ENCODE results near the gene CA10.

Gene CA10

DNA sequence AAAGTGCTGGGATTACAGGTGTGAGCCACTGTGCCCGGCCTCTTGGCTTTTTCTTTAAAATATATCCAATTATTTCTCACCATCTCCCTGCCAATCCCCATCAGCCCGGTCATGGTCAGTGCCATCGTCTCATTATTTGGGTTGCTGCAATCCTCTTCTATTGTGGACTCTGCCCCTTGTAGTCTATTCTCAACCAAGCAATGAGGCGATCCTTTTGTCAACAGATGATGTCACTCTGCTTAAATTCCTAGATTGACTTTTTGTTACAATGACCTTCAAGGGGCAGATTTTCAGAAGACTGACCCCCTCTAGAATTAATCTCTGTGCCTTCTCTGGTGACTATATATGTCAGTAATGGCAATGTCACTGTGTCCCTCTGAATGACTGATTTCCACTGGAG is 513.5 kb downstream of the CA10 start:
- DNase-seq (ENCODE audit: insufficient read length) (no peak), FAIRE-seq (no peak)
- TF ChIP-seq POLR2A (IDR thresholded peaks at IDR 0.05; ENCODE audit: low read depth, low read length) (no peak), POLR2AphosphoS5 (IDR thresholded peaks at IDR 0.05; ENCODE audit: low read depth, low read length) (no peak), TAF1 (IDR thresholded peaks at IDR 0.05; ENCODE audit: borderline replicate concordance, low read depth, low read length) (no peak)

DNA sequence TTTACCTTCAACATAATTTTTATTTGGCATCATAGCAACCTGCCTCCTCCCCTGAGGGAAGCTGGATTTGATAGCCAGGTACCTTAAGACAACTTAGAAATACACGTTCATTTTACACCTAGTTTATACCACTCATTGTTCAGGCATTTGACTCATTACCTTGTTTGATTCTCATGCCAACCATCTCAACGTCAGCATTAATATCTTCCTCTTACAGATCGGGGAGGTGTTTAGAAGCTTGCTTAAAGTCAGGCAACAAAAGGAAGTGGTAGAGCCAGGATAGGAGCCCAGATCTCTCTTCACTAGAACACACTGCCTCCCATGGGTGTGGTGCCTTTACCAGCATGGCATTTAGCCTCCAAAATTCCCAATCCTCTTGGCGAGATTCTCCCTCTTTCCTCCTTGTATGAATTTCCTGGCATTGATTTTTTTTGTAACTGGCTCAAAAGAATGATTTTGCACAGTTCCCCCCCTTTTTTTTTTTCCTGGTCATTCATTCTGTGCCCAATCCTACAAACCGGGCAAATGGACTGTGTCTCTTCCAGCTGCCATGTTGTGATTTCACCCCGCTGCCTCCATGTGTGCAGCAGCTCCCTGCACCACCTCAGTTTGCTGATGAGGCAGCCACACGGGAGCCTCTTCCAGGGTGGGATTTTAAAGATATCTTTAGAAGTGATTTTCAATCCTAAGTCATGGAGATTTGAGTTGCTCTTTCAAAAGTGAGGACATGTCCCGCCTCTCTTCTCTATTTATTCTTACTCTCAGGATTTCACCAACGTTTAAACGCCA is 514.6 kb downstream of the CA10 start:
- FAIRE-seq (no peak), DNase-seq (ENCODE audit: insufficient read length) (no peak)
- TF ChIP-seq POLR2AphosphoS5 (IDR thresholded peaks at IDR 0.05; ENCODE audit: low read depth, low read length): no peak
- no peak for TF ChIP-seq POLR2A (IDR thresholded peaks at IDR 0.05; ENCODE audit: low read depth, low read length)
- TF ChIP-seq TAF1 (IDR thresholded peaks at IDR 0.05; ENCODE audit: borderline replicate concordance, low read depth, low read length): no peak

DNA sequence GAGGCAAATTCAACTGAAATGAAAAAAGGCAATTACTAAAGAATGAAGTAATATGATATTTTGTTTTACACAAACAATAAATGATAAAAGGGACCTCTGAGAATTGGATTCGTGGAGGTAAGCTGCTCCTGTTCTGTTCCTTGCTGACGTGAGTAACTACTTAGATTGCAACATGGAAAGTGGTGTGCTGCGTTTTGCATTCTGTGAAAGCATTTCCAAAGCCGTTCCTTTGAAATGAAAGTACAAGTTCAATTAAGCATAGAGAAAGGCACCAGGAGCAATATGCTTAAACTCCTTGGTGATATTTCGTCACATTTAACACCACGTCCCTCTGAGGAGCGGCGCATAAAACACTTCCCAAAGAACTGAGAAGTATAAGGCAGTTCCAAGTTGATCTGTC is 516.5 kb downstream of the CA10 start:
- TF ChIP-seq POLR2AphosphoS5 (IDR thresholded peaks at IDR 0.05; ENCODE audit: low read depth, low read length) (no peak), POLR2A (IDR thresholded peaks at IDR 0.05; ENCODE audit: low read depth, low read length) (no peak), TAF1 (IDR thresholded peaks at IDR 0.05; ENCODE audit: borderline replicate concordance, low read depth, low read length) (no peak)
- DNase-seq (ENCODE audit: insufficient read length) (no peak), FAIRE-seq (no peak)

DNA sequence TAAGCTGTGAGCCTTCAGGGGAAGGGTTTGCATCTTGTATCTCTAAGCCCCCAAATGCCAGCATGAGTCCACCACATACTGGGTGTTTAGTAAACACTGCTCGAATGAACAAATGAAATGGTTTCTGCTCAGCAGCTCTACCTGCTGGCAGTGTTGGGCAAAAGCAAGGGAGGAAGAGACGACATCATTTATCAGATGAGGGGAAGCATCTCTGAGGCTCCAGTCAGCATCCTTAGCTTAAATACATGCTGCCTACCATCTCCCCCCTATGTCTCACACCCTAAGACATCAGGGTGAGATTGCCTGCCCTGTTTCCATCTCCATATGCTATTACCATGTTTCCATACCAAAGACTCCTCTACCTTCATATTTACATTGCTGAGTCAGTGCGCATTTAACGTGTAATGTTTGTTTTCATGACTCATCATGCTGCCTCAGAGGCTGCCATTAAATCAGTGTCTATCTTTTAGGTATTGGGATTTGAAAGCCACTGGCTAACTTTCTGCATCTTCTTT is 518.3 kb downstream of the CA10 start:
- TF ChIP-seq TAF1 (IDR thresholded peaks at IDR 0.05; ENCODE audit: borderline replicate concordance, low read depth, low read length) (no peak), POLR2AphosphoS5 (IDR thresholded peaks at IDR 0.05; ENCODE audit: low read depth, low read length) (no peak), POLR2A (IDR thresholded peaks at IDR 0.05; ENCODE audit: low read depth, low read length) (no peak)
- DNase-seq (ENCODE audit: insufficient read length): no peak
- no peak for FAIRE-seq

DNA sequence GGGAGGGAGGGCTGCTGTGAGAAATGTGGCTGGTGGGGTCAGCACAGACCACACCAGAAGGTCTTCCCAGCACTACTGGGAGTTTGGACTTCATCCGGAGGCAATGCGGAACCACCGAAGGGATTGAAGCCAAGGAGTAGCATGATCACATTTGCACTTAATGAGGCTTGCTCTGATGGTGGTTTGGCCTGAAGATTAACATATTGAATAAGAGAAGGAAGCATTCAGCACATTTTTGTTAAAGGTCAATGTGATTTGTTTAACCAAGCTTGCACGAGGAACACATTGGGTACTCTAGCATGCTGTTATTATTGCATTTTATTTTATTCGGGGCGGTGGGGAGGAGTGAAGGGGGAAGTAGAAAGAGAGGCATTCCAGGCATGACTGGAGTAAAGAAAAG is 519.5 kb downstream of the CA10 start:
- no peak for TF ChIP-seq TAF1 (IDR thresholded peaks at IDR 0.05; ENCODE audit: borderline replicate concordance, low read depth, low read length)
- TF ChIP-seq POLR2AphosphoS5 (IDR thresholded peaks at IDR 0.05; ENCODE audit: low read depth, low read length): no peak
- TF ChIP-seq POLR2A (IDR thresholded peaks at IDR 0.05; ENCODE audit: low read depth, low read length): no peak
- FAIRE-seq: no peak
- DNase-seq (ENCODE audit: insufficient read length): no peak

DNA sequence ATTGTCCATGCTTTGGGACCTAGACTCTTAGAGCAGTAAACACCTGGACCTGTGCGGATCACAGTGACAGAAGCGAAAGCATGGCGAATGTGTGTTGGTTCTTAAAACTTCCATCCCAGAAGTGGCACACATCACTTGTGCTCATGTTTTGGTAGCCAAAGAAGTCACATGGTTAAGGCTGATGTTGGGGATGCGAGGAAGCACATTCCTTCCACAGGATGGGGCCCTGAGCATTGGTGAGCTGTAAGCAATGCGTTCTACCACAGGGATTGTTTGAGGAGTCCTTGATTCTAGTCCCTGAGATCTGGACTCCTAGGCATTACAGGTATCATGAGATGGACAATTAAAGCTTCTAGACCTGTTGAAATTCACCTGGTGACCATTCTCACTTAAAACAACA is 522.2 kb downstream of the CA10 start:
- peak; percentile 30 for FAIRE-seq
- DNase-seq (ENCODE audit: insufficient read length): no peak
- no peak for TF ChIP-seq POLR2A (IDR thresholded peaks at IDR 0.05; ENCODE audit: low read depth, low read length)
- TF ChIP-seq POLR2AphosphoS5 (IDR thresholded peaks at IDR 0.05; ENCODE audit: low read depth, low read length): no peak
- no peak for TF ChIP-seq TAF1 (IDR thresholded peaks at IDR 0.05; ENCODE audit: borderline replicate concordance, low read depth, low read length)

DNA sequence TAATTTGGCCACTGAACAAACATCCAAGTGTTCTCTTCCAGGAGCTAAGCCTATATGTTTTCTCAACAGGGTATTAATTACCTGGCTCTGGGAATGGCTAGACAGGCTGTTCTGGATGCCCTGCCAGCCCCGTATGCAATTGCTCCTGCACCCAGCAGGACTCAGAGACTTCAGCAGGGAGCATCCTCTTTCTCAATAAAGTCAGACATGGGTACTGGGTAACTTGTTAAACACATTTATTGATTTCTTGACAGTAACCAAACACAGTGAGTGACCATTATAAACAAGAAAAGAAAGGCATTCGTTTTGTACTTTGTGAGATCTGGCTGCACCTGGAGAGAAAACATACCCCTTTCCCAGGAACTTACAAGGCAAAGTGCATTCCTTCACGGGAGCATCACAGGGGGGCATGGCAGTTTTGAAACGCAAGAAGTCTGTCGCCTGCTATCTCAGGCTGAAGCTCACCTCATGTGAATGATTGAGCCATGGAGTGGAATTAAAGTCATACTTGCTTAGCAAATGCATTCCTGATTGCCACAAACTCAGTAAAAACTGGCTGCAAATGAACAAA is 528.3 kb downstream of the CA10 start:
- no peak for DNase-seq (ENCODE audit: insufficient read length)
- TF ChIP-seq POLR2A (IDR thresholded peaks at IDR 0.05; ENCODE audit: low read depth, low read length): no peak
- TF ChIP-seq TAF1 (IDR thresholded peaks at IDR 0.05; ENCODE audit: borderline replicate concordance, low read depth, low read length): no peak
- TF ChIP-seq POLR2AphosphoS5 (IDR thresholded peaks at IDR 0.05; ENCODE audit: low read depth, low read length): no peak
- no peak for FAIRE-seq

DNA sequence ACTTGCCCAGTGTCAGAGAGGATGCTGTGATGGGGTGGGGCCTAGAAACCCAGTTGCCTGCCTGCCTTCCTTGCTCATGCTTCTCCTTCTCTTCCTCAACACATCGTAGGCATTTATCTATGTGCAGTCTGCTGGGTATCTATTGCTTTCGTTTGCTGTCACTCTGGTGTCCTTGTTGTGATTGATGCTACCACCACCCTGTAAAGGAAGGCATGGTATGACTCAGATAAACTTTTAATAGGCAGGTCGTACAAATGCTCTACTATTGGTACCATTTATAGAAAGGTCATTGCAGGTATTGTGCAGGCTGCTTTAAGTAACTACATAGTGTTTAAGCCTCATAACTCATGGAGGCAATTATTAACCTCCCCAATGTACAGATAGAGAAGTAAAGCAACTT is 529.3 kb downstream of the CA10 start:
- TF ChIP-seq POLR2A (IDR thresholded peaks at IDR 0.05; ENCODE audit: low read depth, low read length) (no peak), POLR2AphosphoS5 (IDR thresholded peaks at IDR 0.05; ENCODE audit: low read depth, low read length) (no peak), TAF1 (IDR thresholded peaks at IDR 0.05; ENCODE audit: borderline replicate concordance, low read depth, low read length) (no peak)
- DNase-seq (ENCODE audit: insufficient read length) (no peak), FAIRE-seq (no peak)

DNA sequence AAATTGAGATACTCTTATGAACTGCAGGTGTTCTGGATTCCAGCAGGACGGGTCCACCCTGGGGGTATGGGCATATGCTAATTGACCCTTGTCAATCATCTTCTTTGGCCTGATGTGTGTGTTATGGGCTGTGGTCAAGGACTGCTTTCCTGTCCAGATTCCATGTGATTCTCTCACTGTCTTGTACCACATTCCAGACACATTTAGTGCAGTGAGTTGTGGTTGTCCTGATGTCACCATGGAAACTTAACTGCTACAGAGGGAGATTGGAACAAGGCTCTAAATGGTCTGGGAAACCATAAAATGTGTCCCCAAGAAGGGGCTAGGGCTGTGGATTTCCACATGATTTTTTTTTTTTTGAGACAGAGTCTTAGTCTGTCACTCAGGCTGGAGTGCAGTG is 530.7 kb downstream of the CA10 start:
- TF ChIP-seq TAF1 (IDR thresholded peaks at IDR 0.05; ENCODE audit: borderline replicate concordance, low read depth, low read length): no peak
- no peak for TF ChIP-seq POLR2AphosphoS5 (IDR thresholded peaks at IDR 0.05; ENCODE audit: low read depth, low read length)
- no peak for TF ChIP-seq POLR2A (IDR thresholded peaks at IDR 0.05; ENCODE audit: low read depth, low read length)
- FAIRE-seq (no peak), DNase-seq (ENCODE audit: insufficient read length) (no peak)

DNA sequence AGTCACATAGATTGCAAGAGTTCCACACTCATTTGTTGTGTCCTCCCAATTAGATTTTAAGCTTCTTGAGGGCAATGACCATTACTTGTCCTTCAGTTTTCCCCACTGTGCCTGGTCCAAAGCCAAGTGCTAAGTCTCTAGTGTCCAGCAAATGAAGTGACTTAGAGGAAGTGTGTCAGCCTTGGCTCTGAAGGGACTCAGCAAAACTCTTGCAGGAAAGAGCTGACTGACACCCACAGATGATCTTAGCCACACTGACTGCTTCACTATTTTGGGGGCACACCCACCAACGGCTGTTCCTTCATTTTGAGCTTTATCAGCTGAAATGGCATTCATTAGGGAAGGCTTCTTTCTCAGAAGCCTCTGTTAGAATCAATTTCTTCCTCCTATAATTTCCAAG is 540.0 kb downstream of the CA10 start:
- DNase-seq (ENCODE audit: insufficient read length): no peak
- FAIRE-seq: no peak
- TF ChIP-seq POLR2A (IDR thresholded peaks at IDR 0.05; ENCODE audit: low read depth, low read length) (no peak), POLR2AphosphoS5 (IDR thresholded peaks at IDR 0.05; ENCODE audit: low read depth, low read length) (no peak), TAF1 (IDR thresholded peaks at IDR 0.05; ENCODE audit: borderline replicate concordance, low read depth, low read length) (no peak)

DNA sequence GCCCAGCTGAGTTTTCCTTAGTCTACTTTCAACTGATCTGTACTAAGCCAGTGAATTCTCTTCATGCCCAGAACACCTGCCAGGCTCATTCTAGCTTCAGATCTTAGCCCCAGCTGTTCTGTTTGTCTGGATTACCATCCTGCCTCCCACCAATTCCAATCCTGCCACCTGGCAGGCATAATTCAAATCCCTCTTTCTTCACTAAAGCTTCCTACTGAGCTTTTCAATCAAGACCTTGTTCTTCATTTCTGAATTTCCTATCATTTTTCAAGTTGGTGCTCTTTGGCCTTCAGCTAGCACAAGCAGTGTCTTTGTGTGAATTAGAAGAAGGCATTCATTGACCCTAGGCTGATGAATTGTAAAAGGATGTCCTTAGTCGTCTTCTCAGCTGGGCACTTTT is 540.5 kb downstream of the CA10 start:
- FAIRE-seq (no peak), DNase-seq (ENCODE audit: insufficient read length) (no peak)
- TF ChIP-seq TAF1 (IDR thresholded peaks at IDR 0.05; ENCODE audit: borderline replicate concordance, low read depth, low read length): no peak
- TF ChIP-seq POLR2AphosphoS5 (IDR thresholded peaks at IDR 0.05; ENCODE audit: low read depth, low read length): no peak
- no peak for TF ChIP-seq POLR2A (IDR thresholded peaks at IDR 0.05; ENCODE audit: low read depth, low read length)

DNA sequence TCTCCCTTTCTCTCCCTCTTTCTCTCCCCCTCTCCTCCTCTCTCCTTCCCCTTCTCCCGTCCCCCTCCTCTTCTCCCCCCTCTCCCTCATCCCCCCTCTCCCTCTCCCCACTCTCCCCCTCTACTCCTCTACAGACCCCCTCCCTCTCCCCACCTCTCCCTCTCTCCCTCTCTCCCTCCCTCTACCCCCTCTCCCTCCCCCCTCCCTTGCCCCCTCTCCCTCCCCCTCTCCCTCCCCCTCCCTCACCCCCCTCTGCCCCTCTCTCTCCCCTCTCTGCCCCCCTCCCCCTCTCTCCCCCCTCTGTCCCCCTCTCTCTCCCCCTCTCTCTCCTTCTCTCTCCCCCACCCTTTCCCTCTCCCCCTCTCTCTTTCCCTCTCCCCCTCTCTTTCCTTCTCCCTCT is 545.3 kb downstream of the CA10 start:
- no peak for FAIRE-seq
- TF ChIP-seq POLR2A (IDR thresholded peaks at IDR 0.05; ENCODE audit: low read depth, low read length) (no peak), TAF1 (IDR thresholded peaks at IDR 0.05; ENCODE audit: borderline replicate concordance, low read depth, low read length) (no peak), POLR2AphosphoS5 (IDR thresholded peaks at IDR 0.05; ENCODE audit: low read depth, low read length) (no peak)
- no peak for DNase-seq (ENCODE audit: insufficient read length)
